C4-2B (cell line): ENCODE measurements around the gene CLDN4.

Experiments used
- H3K27ac ChIP-seq: fragments of 450-650 bp; 2 replicates; pipeline ENCODE4 v1.5.1; 2017
- ZFX ChIP-seq: fragments of 450-650 bp; IDR thresholded peaks from 2 replicates; pipeline ENCODE4 v1.6.1; 2017
- TF ChIP-seq, protein P1 (sequence below): fragments of 450-650 bp; conservative IDR thresholded peaks from 2 replicates; pipeline ENCODE4 v1.5.1; 2017; ENCODE audit warnings: mild to moderate bottlenecking

CLDN4 gene

DNA sequence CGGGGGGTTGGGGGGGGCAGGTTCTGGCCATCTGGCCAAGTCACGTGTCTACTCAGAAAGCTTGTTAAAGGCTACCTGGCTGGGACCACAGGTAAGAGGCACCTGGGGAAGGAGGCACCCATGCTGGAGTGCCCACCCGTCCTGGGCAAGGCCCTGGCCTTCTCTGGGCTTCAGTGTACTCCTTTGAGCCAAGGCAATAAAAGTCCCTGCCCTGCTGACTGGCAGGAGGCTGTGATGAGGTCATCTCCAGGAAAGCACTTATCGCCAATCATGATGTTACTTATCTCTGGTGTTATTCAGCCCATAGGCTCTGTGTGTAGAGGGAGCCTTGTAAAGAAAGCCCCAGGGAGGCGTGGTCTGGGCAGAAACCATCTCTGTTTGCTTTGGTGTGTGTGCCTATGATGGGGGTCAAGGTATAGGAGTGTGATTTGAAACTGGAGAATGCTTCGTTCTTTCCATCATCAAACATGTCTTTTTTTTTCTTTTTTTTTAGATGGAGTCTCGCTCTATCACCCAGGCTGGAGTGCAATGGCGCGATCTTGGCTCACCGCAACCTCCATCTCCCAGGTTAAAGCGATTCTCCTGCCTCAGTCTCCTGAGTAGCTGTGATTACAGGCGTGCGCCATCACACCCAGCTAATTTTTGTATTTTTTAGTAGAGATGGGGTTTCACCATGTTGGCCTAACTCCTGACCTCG, 2.5 kb upstream of the CLDN4 start:
- H3K27ac ChIP-seq = peak overlapping the region; percentile 98
- TF ChIP-seq, protein P1, sequence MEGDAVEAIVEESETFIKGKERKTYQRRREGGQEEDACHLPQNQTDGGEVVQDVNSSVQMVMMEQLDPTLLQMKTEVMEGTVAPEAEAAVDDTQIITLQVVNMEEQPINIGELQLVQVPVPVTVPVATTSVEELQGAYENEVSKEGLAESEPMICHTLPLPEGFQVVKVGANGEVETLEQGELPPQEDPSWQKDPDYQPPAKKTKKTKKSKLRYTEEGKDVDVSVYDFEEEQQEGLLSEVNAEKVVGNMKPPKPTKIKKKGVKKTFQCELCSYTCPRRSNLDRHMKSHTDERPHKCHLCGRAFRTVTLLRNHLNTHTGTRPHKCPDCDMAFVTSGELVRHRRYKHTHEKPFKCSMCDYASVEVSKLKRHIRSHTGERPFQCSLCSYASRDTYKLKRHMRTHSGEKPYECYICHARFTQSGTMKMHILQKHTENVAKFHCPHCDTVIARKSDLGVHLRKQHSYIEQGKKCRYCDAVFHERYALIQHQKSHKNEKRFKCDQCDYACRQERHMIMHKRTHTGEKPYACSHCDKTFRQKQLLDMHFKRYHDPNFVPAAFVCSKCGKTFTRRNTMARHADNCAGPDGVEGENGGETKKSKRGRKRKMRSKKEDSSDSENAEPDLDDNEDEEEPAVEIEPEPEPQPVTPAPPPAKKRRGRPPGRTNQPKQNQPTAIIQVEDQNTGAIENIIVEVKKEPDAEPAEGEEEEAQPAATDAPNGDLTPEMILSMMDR = no peak
- no peak for TF ChIP-seq ZFX

DNA sequence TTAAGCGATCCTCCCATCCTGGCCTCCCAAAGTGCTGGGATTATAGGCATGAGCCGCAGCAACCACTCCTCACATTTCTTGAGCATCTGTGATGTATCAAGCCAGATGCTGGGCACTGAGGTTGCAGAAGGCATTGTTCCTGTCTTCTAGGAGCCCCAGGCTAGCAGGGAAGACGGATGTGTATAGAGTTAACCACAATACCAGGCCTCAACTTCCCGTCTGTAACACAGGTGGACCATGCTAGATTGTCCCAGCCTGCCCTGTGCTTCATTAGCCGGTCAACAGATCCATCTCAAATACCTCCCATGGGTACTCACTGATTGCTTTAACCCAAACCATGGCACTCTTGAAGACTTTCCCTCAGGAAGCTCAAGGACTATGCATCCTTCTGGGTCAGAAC, 1.8 kb upstream of the CLDN4 start:
- peak overlapping the region; percentile 98 for H3K27ac ChIP-seq
- TF ChIP-seq, protein P1 = no peak
- TF ChIP-seq ZFX = no peak

DNA sequence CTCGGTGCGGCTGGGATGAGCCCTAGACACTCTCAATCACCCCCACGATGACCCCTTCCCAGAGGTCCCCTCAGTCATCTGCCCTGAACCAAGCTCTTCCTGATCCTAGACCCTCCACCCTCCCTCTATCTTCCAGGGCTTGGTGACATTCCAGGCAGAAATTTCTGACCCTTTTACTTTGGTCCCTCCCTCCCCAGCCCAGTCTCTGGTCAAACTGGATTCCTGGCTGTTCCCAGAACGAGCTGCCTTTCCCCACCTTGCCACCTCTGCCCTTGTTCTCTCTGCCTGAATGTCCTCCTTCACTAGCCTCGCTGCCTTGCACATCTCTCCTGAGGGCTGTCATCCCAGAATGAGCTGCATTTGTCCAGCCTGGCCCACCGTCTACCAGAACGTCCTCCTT, 1.3 kb upstream of the CLDN4 start:
- no peak for TF ChIP-seq ZFX
- TF ChIP-seq, protein P1 = no peak
- H3K27ac ChIP-seq = peak overlapping the region; percentile 98

DNA sequence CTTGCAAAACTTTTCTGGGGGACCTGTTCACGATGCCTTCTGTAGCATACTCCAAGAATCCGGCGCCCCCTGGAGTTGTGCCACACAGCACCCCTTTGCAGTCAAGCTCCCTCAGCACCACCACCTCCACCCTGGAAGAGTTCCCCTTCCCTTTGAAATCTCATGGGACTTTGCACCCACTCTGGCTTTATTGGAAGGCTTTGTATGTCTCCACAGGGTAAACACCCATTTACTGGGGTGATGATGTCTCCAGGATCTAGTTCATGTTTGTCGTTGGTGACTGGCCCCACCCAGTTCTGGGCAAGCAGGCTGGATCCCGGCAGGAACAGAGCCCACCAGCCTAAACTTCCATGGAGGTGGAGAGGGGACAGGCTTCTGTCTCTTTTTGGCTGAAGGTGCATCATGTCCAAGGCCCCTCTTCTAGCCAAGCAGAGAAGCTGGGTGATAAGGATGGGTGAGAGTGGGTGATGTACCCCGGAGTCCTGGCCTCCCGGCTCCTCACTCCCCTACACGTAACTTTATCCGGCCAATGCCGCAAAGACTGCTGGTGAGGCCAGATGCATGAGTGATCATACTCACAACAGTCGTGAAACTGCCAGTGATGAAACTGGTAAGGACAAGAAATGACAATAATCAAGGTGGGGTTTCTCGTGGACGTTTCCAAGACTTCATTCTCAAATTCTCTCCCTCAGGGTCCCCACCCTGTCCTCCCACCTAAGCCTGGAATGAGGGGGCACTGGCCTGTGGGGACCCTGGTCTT, 695 bp upstream of the CLDN4 start:
- TF ChIP-seq, protein P1 = no peak
- no peak for TF ChIP-seq ZFX
- H3K27ac ChIP-seq = peak overlapping the region; percentile 98

DNA sequence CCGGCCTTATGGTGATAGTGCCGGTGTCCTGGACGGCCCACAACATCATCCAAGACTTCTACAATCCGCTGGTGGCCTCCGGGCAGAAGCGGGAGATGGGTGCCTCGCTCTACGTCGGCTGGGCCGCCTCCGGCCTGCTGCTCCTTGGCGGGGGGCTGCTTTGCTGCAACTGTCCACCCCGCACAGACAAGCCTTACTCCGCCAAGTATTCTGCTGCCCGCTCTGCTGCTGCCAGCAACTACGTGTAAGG, 713 bp downstream of the CLDN4 start:
- 0 out of 2 replicates have a peak, but pooled peaks have one; percentile 39 for TF ChIP-seq ZFX
- TF ChIP-seq, protein P1 = no peak
- peak overlapping the region; percentile 98 for H3K27ac ChIP-seq

DNA sequence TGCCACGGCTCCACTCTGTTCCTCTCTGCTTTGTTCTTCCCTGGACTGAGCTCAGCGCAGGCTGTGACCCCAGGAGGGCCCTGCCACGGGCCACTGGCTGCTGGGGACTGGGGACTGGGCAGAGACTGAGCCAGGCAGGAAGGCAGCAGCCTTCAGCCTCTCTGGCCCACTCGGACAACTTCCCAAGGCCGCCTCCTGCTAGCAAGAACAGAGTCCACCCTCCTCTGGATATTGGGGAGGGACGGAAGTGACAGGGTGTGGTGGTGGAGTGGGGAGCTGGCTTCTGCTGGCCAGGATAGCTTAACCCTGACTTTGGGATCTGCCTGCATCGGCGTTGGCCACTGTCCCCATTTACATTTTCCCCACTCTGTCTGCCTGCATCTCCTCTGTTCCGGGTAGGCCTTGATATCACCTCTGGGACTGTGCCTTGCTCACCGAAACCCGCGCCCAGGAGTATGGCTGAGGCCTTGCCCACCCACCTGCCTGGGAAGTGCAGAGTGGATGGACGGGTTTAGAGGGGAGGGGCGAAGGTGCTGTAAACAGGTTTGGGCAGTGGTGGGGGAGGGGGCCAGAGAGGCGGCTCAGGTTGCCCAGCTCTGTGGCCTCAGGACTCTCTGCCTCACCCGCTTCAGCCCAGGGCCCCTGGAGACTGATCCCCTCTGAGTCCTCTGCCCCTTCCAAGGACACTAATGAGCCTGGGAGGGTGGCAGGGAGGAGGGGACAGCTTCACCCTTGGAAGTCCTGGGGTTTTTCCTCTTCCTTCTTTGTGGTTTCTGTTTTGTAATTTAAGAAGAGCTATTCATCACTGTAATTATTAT, 1.2 kb downstream of the CLDN4 start:
- H3K27ac ChIP-seq = peak overlapping the region; percentile 98

More for the DNA sequence above, 1.2 kb downstream of the CLDN4 start:
- TF ChIP-seq ZFX = peak; percentile 58; the same call in 1 of the 2 replicates
- TF ChIP-seq, protein P1 = no peak
